Astrocyte (in vitro differentiated cells and primary cell): ENCODE data around the gene PPP2R2B. TPM values are rescaled to one million over a fixed set of nuclear protein-coding genes. Genes with fewer than 3 reads are reported as not detected.

Source experiments
- DNase-seq: peaks from one replicate; pipeline ENCODE4 v3.0.0-alpha.2; 2010; ENCODE audit warnings: low read depth
- FAIRE-seq: peaks from 2 replicates; lab custom pipeline; 2011; peaks lifted over from hg19 to GRCh38; lab: Jason Lieb, UNC
- H2AFZ ChIP-seq: 2 replicates; pipeline ENCODE4 v1.6.0; 2012; ENCODE audit warnings: low read depth, low read length, inconsistent platforms
- H3K27ac ChIP-seq: 2 replicates; pipeline ENCODE4 v1.5.1; 2011; ENCODE audit warnings: low read depth, low read length, inconsistent platforms
- H3K27me3 ChIP-seq: 2 replicates; pipeline ENCODE4 v1.6.0; 2011; ENCODE audit warnings: low read length, inconsistent platforms; ENCODE audit not compliant: insufficient read depth
- H3K36me3 ChIP-seq: 2 replicates; pipeline ENCODE4 v1.5.1; 2011; ENCODE audit warnings: low read length, inconsistent platforms; ENCODE audit not compliant: insufficient read depth
- H3K4me1 ChIP-seq: 2 replicates; pipeline ENCODE4 v1.5.1; 2011; ENCODE audit warnings: low read length, inconsistent platforms; ENCODE audit not compliant: insufficient read depth
- H3K4me2 ChIP-seq: 2 replicates; pipeline ENCODE4 v1.6.0; 2012; ENCODE audit warnings: low read length, inconsistent platforms
- H3K4me3 ChIP-seq: 2 replicates; pipeline ENCODE4 v1.5.1; 2011; ENCODE audit warnings: low read depth, mild to moderate bottlenecking, low read length, inconsistent platforms; ENCODE audit not compliant: insufficient read depth
- H3K79me2 ChIP-seq: 2 replicates; pipeline ENCODE4 v1.6.0; 2012; ENCODE audit warnings: mild to moderate bottlenecking, low read length, inconsistent platforms; ENCODE audit not compliant: insufficient read depth
- H3K9ac ChIP-seq: 2 replicates; pipeline ENCODE4 v1.6.0; 2012; ENCODE audit warnings: mild to moderate bottlenecking, low read length, inconsistent platforms
- H3K9me3 ChIP-seq: 2 replicates; pipeline ENCODE4 v1.5.1; 2012; ENCODE audit warnings: low read depth, mild to moderate bottlenecking, low read length, inconsistent platforms; ENCODE audit not compliant: insufficient read depth
- H4K20me1 ChIP-seq: 2 replicates; pipeline ENCODE4 v1.6.0; 2012; ENCODE audit warnings: low read length, inconsistent platforms; ENCODE audit not compliant: insufficient read depth
- H3K27ac Mint-ChIP-seq: one replicate; pipeline ENCODE4 v1.8.0; 2021; ENCODE audit warnings: mild to moderate bottlenecking, mixed read lengths; ENCODE audit not compliant: unreplicated experiment
- H3K27me3 Mint-ChIP-seq: one replicate; pipeline ENCODE4 v1.8.0; 2021; ENCODE audit warnings: low read depth, mixed read lengths; ENCODE audit not compliant: unreplicated experiment
- H3K36me3 Mint-ChIP-seq: one replicate; pipeline ENCODE4 v1.8.0; 2021; ENCODE audit warnings: low read depth, mixed read lengths; ENCODE audit not compliant: unreplicated experiment
- H3K4me1 Mint-ChIP-seq: one replicate; pipeline ENCODE4 v1.8.0; 2021; ENCODE audit warnings: low read depth, mixed read lengths; ENCODE audit not compliant: unreplicated experiment
- H3K4me3 Mint-ChIP-seq: one replicate; pipeline ENCODE4 v1.8.0; 2021; ENCODE audit warnings: mild to moderate bottlenecking, moderate library complexity, mixed read lengths; ENCODE audit not compliant: unreplicated experiment
- H3K9me3 Mint-ChIP-seq: one replicate; pipeline ENCODE4 v1.8.0; 2021; ENCODE audit warnings: mild to moderate bottlenecking, mixed read lengths; ENCODE audit not compliant: unreplicated experiment
- EZH2 ChIP-seq: IDR thresholded peaks from 2 replicates; pipeline ENCODE4 v1.6.1; 2012; ENCODE audit warnings: mild to moderate bottlenecking, low read length, inconsistent platforms; ENCODE audit not compliant: insufficient read depth
- total RNA-seq: library from RNA; stranded (reverse); gene quantifications from 2 replicates; pipeline ENCODE4 v1.2.1, GENCODE V29; 2021
- TF ChIP-seq, protein P1 (sequence below): IDR thresholded peaks from 2 replicates; pipeline ENCODE4 v1.5.1; 2011; ENCODE audit warnings: low read depth, mild to moderate bottlenecking, inconsistent platforms, low read length, moderate library complexity; ENCODE audit not compliant: insufficient read depth

PPP2R2B gene
- total RNA-seq, 1 donor from 2014 or later, result 5.2 TPM

DNA sequence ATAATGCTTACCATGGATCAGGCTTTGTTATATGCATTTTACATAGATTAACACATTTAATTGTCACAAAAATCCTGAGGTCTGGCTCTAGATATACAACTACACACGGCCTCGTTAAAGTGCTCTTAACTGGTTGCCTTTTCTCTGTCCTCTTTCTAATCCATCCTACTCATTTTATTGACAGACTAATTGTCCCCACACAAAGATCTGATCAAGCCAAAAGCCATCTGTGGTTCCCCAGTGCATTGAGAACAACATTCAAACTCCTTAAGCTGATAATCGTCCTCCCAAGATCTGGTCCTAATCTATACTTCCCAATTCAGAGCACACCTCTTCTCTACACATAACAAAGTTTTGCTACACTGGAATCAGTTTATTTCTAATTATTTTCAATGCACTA is 23.9 kb upstream of the PPP2R2B start:
- TF ChIP-seq, protein P1, sequence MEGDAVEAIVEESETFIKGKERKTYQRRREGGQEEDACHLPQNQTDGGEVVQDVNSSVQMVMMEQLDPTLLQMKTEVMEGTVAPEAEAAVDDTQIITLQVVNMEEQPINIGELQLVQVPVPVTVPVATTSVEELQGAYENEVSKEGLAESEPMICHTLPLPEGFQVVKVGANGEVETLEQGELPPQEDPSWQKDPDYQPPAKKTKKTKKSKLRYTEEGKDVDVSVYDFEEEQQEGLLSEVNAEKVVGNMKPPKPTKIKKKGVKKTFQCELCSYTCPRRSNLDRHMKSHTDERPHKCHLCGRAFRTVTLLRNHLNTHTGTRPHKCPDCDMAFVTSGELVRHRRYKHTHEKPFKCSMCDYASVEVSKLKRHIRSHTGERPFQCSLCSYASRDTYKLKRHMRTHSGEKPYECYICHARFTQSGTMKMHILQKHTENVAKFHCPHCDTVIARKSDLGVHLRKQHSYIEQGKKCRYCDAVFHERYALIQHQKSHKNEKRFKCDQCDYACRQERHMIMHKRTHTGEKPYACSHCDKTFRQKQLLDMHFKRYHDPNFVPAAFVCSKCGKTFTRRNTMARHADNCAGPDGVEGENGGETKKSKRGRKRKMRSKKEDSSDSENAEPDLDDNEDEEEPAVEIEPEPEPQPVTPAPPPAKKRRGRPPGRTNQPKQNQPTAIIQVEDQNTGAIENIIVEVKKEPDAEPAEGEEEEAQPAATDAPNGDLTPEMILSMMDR, result no peak
- TF ChIP-seq EZH2, result no peak
- DNase-seq (no peak), FAIRE-seq (no peak)
- Histone ChIP-seq H3K9ac (no peak overlapping the region), H4K20me1 (no peaks in the 10 kb centered on the region), H3K9me3 (no peaks in the 10 kb centered on the region), H2AFZ (no peak overlapping the region), H3K4me2 (no peak overlapping the region), H3K4me1 (no peaks in the 10 kb centered on the region), H3K27ac (no peak overlapping the region), H3K79me2 (no peaks in the 10 kb centered on the region), H3K36me3 (no peaks in the 10 kb centered on the region), H3K4me3 (no peak overlapping the region), H3K27me3 (no peaks in the 10 kb centered on the region)
- peaks cover 5% of the 10 kb centered on the region for H3K4me1 Mint-ChIP-seq
- no peaks in the 10 kb centered on the region for H3K27me3 Mint-ChIP-seq
- no peaks in the 10 kb centered on the region for H3K9me3 Mint-ChIP-seq
- H3K27ac Mint-ChIP-seq, result no peak overlapping the region
- H3K36me3 Mint-ChIP-seq, result no peaks in the 10 kb centered on the region
- H3K4me3 Mint-ChIP-seq, result no peak overlapping the region

DNA sequence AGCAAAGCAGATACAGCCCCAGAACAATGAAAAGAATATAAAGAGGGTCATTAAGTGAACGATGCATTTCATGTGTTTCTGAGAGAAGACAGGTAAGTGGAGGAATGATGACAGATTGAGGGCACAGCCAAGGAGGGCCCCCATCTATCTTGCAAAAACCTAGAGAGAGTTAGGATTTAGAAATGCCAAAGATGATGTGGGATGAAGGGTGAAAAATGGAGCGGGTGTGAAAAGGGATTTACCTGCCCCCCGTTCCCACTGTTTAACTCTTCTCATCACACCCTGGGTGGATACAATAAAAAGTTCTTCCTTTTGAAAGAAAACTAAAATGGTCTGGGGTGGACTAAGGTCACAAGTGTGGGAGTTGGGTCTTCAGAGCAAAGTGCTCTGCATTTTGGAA is 18.5 kb upstream of the PPP2R2B start:
- no peak overlapping the region for H3K4me3 Mint-ChIP-seq
- Histone ChIP-seq H3K4me1 (no peaks in the 10 kb centered on the region), H4K20me1 (no peaks in the 10 kb centered on the region), H3K9me3 (no peaks in the 10 kb centered on the region), H3K27me3 (no peaks in the 10 kb centered on the region), H3K4me2 (no peak overlapping the region), H3K9ac (no peak overlapping the region), H3K79me2 (no peaks in the 10 kb centered on the region), H3K36me3 (no peaks in the 10 kb centered on the region), H3K4me3 (no peak overlapping the region), H2AFZ (no peak overlapping the region), H3K27ac (no peak overlapping the region)
- H3K27me3 Mint-ChIP-seq, result no peaks in the 10 kb centered on the region
- TF ChIP-seq, protein P1, result no peak
- no peak for TF ChIP-seq EZH2
- no peak for DNase-seq
- H3K36me3 Mint-ChIP-seq, result no peaks in the 10 kb centered on the region
- no peaks in the 10 kb centered on the region for H3K9me3 Mint-ChIP-seq
- FAIRE-seq, result no peak
- peaks cover 20% of the 10 kb centered on the region for H3K4me1 Mint-ChIP-seq
- no peak overlapping the region for H3K27ac Mint-ChIP-seq

DNA sequence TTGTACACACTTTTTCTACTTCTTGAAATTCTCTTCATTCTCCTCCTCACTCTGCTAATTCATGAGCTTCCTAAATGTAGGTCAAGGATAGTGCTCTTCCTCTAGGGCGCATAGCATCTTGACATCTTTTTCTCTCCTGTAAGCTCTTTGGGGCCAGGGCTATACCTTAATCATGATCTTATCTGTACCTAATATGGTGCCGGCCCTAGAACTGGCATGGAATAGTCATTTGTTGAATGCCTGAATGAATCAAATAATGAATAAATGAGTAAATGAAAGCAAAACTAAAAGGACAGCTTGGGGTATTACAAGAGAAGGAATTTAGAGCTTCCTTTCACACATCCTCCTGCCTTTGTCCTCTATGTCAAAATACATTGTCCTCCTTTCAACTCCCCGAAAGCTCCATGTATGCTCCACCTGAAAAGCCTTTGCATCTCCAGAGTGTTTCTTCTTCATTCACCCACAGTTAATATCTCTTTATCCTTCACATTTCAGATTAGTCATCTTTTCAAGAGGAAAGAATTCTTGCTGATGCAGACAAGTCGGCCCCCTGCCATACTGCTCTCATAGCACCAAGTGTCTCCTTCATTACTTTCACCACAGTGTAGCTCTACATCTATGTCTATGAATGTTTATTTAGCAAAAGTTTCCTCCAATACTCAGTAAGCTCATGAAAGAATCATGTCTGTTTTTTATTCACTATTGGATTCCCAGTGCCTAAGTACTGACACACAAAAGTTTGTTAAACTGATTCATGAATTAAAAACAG is 16.4 kb upstream of the PPP2R2B start:
- Histone ChIP-seq H3K4me2 (no peak overlapping the region), H3K4me1 (no peaks in the 10 kb centered on the region), H3K79me2 (no peaks in the 10 kb centered on the region), H3K9me3 (no peaks in the 10 kb centered on the region), H3K27me3 (no peaks in the 10 kb centered on the region), H2AFZ (no peak overlapping the region), H3K4me3 (no peak overlapping the region), H4K20me1 (no peaks in the 10 kb centered on the region), H3K27ac (no peak overlapping the region), H3K9ac (no peak overlapping the region), H3K36me3 (no peaks in the 10 kb centered on the region)
- FAIRE-seq (no peak), DNase-seq (peak; percentile 83)
- no peak overlapping the region for H3K27ac Mint-ChIP-seq
- H3K9me3 Mint-ChIP-seq, result no peaks in the 10 kb centered on the region
- H3K4me3 Mint-ChIP-seq, result no peak overlapping the region
- peaks cover 31% of the 10 kb centered on the region for H3K4me1 Mint-ChIP-seq
- H3K36me3 Mint-ChIP-seq, result no peaks in the 10 kb centered on the region
- H3K27me3 Mint-ChIP-seq, result no peaks in the 10 kb centered on the region
- TF ChIP-seq, protein P1, result no peak
- TF ChIP-seq EZH2, result no peak
